Activated T-helper 17 cell treated with anti-CD3 and anti-CD28 coated beads, Interleukin-2, amount 50 U/mL, for 72 hours (primary cell): ENCODE data around the gene TIMD4. TPM values are rescaled to one million over a fixed set of nuclear protein-coding genes. Genes with fewer than 3 reads are reported as not detected.
"Not testable (repeated sequence)": the region's sequence is repeated elsewhere in the genome, so short reads cannot be mapped to it uniquely, and the experiment has no call there.

Source experiments
- ATAC-seq: fragments of 150-1000 bp; cut with Tn5 transposase; replicated peaks from 2 replicates; pipeline ENCODE4 v1.10.0; 2021; ENCODE audit warnings: mild to moderate bottlenecking, moderate library complexity
- H3K27ac Mint-ChIP-seq: one replicate; pipeline ENCODE4 v1.8.0; 2022; ENCODE audit warnings: mixed read lengths
- H3K27me3 Mint-ChIP-seq: one replicate; pipeline ENCODE4 v1.8.0; 2022; ENCODE audit warnings: mixed read lengths
- H3K36me3 Mint-ChIP-seq: one replicate; pipeline ENCODE4 v1.8.0; 2022; ENCODE audit warnings: low read depth, mild to moderate bottlenecking, mixed read lengths
- H3K4me1 Mint-ChIP-seq: one replicate; pipeline ENCODE4 v1.8.0; 2022; ENCODE audit warnings: mixed read lengths
- H3K4me3 Mint-ChIP-seq: one replicate; pipeline ENCODE4 v1.8.0; 2022; ENCODE audit warnings: mild to moderate bottlenecking, mixed read lengths
- H3K9me3 Mint-ChIP-seq: one replicate; pipeline ENCODE4 v1.8.0; 2022; ENCODE audit warnings: mixed read lengths
- total RNA-seq, 2 donors: library from RNA; stranded (reverse); gene quantifications; one replicate each; pipeline ENCODE4 v1.2.3, GENCODE V29; 2022

TIMD4 gene
- total RNA-seq, 2 donors from 2014 or later = 0.67 to 1.3 TPM

- H3K27ac Mint-ChIP-seq = peak overlapping the region; percentile 14
- no peaks in the 10 kb centered on the region for H3K27me3 Mint-ChIP-seq
- peaks cover 10% of the 10 kb centered on the region for H3K4me1 Mint-ChIP-seq
- peak; percentile 65 for ATAC-seq
- no peaks in the 10 kb centered on the region for H3K9me3 Mint-ChIP-seq
- no peaks in the 10 kb centered on the region for H3K36me3 Mint-ChIP-seq
- H3K4me3 Mint-ChIP-seq = peak overlapping the region; percentile 21
These were observed 21.0 kb downstream of the TIMD4 start for GRCh38 chr5:156942064-156942463.

GRCh38 chr5:156940462-156940861 is 22.6 kb downstream of the TIMD4 start:
- H3K9me3 Mint-ChIP-seq, H3K27ac Mint-ChIP-seq, H3K4me1 Mint-ChIP-seq, ATAC-seq, H3K36me3 Mint-ChIP-seq, H3K4me3 Mint-ChIP-seq, H3K27me3 Mint-ChIP-seq: not testable (repeated sequence)

GRCh38 chr5:156936972-156937371 is 26.1 kb downstream of the TIMD4 start:
- Mint-ChIP-seq H3K27me3 (no peaks in the 10 kb centered on the region), H3K27ac (no peak overlapping the region), H3K9me3 (no peaks in the 10 kb centered on the region), H3K36me3 (no peaks in the 10 kb centered on the region), H3K4me1 (peaks cover 8% of the 10 kb centered on the region), H3K4me3 (no peak overlapping the region)
- ATAC-seq = no peak

GRCh38 chr5:156934450-156935211 is 28.4 kb downstream of the TIMD4 start:
- peak; percentile 79 for ATAC-seq
- H3K4me1 Mint-ChIP-seq = peaks cover 1% of the 10 kb centered on the region
- peak overlapping the region; percentile 59 for H3K27ac Mint-ChIP-seq
- no peaks in the 10 kb centered on the region for H3K27me3 Mint-ChIP-seq
- no peaks in the 10 kb centered on the region for H3K36me3 Mint-ChIP-seq
- H3K4me3 Mint-ChIP-seq = peak overlapping the region; percentile 50
- no peaks in the 10 kb centered on the region for H3K9me3 Mint-ChIP-seq

GRCh38 chr5:156929366-156929948 is 33.6 kb downstream of the TIMD4 start:
- ATAC-seq = peak; percentile 78
- Mint-ChIP-seq H3K4me1 (peaks cover 23% of the 10 kb centered on the region), H3K27ac (peak overlapping the region; percentile 47), H3K9me3 (no peaks in the 10 kb centered on the region), H3K27me3 (no peaks in the 10 kb centered on the region), H3K36me3 (no peaks in the 10 kb centered on the region), H3K4me3 (peak overlapping the region; percentile 18)

GRCh38 chr5:156927545-156927944 is 35.5 kb downstream of the TIMD4 start:
- H3K36me3 Mint-ChIP-seq = no peaks in the 10 kb centered on the region
- peaks cover 23% of the 10 kb centered on the region for H3K4me1 Mint-ChIP-seq
- no peaks in the 10 kb centered on the region for H3K9me3 Mint-ChIP-seq
- H3K27me3 Mint-ChIP-seq = no peaks in the 10 kb centered on the region
- H3K27ac Mint-ChIP-seq = peak overlapping the region; percentile 47
- ATAC-seq = no peak
- no peak overlapping the region for H3K4me3 Mint-ChIP-seq

- not testable (repeated sequence) for H3K36me3 Mint-ChIP-seq, H3K4me3 Mint-ChIP-seq, H3K27ac Mint-ChIP-seq, ATAC-seq, H3K27me3 Mint-ChIP-seq, H3K9me3 Mint-ChIP-seq
- H3K4me1 Mint-ChIP-seq = peaks cover 23% of the 10 kb centered on the region
These were observed 37.3 kb downstream of the TIMD4 start for GRCh38 chr5:156925767-156926166.

GRCh38 chr5:156922207-156922792 is 40.7 kb downstream of the TIMD4 start:
- Mint-ChIP-seq H3K27ac (no peak overlapping the region), H3K4me3 (peak overlapping the region; percentile 40), H3K27me3 (no peaks in the 10 kb centered on the region), H3K4me1 (peaks cover 18% of the 10 kb centered on the region), H3K36me3 (no peaks in the 10 kb centered on the region), H3K9me3 (no peaks in the 10 kb centered on the region)
- ATAC-seq = peak; percentile 16

GRCh38 chr5:156920861-156921431 is 42.1 kb downstream of the TIMD4 start:
- no peak for ATAC-seq
- Mint-ChIP-seq H3K27ac (peak overlapping the region; percentile 34), H3K4me3 (peak overlapping the region; percentile 40), H3K36me3 (no peaks in the 10 kb centered on the region), H3K9me3 (no peaks in the 10 kb centered on the region), H3K4me1 (peaks cover 11% of the 10 kb centered on the region), H3K27me3 (no peaks in the 10 kb centered on the region)

- Mint-ChIP-seq H3K27me3 (no peaks in the 10 kb centered on the region), H3K9me3 (no peaks in the 10 kb centered on the region), H3K4me3 (peak overlapping the region; percentile 40), H3K4me1 (peaks cover 11% of the 10 kb centered on the region), H3K36me3 (no peaks in the 10 kb centered on the region), H3K27ac (peak overlapping the region; percentile 34)
- ATAC-seq = peak; percentile 87
These were observed 42.8 kb downstream of the TIMD4 start for GRCh38 chr5:156920042-156920860.

- Mint-ChIP-seq H3K27me3 (no peaks in the 10 kb centered on the region), H3K9me3 (no peaks in the 10 kb centered on the region), H3K4me1 (peaks cover 19% of the 10 kb centered on the region), H3K4me3 (no peak overlapping the region), H3K27ac (peak overlapping the region; percentile 44), H3K36me3 (no peaks in the 10 kb centered on the region)
- ATAC-seq = no peak
These were observed 44.6 kb downstream of the TIMD4 start for GRCh38 chr5:156918311-156918845.

- peaks cover 17% of the 10 kb centered on the region for H3K4me1 Mint-ChIP-seq
- no peaks in the 10 kb centered on the region for H3K9me3 Mint-ChIP-seq
- peak overlapping the region; percentile 56 for H3K27ac Mint-ChIP-seq
- H3K36me3 Mint-ChIP-seq = no peaks in the 10 kb centered on the region
- no peak for ATAC-seq
- H3K4me3 Mint-ChIP-seq = peak overlapping the region; percentile 57
- no peaks in the 10 kb centered on the region for H3K27me3 Mint-ChIP-seq
These were observed 48.7 kb downstream of the TIMD4 start for GRCh38 chr5:156914371-156914737.

GRCh38 chr5:156913719-156914370 is 49.2 kb downstream of the TIMD4 start:
- H3K9me3 Mint-ChIP-seq = no peaks in the 10 kb centered on the region
- H3K4me1 Mint-ChIP-seq = peaks cover 12% of the 10 kb centered on the region
- H3K27ac Mint-ChIP-seq = peak overlapping the region; percentile 56
- H3K4me3 Mint-ChIP-seq = peak overlapping the region; percentile 57
- ATAC-seq = peak; percentile 70
- no peaks in the 10 kb centered on the region for H3K27me3 Mint-ChIP-seq
- no peaks in the 10 kb centered on the region for H3K36me3 Mint-ChIP-seq
